IMR-90 (cell line): ENCODE data around the gene CACNG5.

Source experiments
- CHD1 ChIP-seq: IDR thresholded peaks from 2 replicates; pipeline ENCODE4 v1.6.1; 2012; ENCODE audit warnings: low read depth, low read length, improper control_type of control experiment
- CTCF ChIP-seq: conservative IDR thresholded peaks from 2 replicates; pipeline ENCODE4 v1.5.1; 2012; ENCODE audit warnings: mild to moderate bottlenecking, low read depth, low read length, improper control_type of control experiment
- FOS ChIP-seq: fragments of 150-350 bp; IDR thresholded peaks from 2 replicates; pipeline ENCODE4 v1.6.1; 2016; ENCODE audit warnings: low read depth, low read length
- MAZ ChIP-seq: IDR thresholded peaks from 2 replicates; pipeline ENCODE4 v1.6.1; 2012; ENCODE audit warnings: low read depth, mild to moderate bottlenecking, low read length, improper control_type of control experiment, moderate library complexity, borderline replicate concordance
- NFE2L2 ChIP-seq: fragments of 150-350 bp; IDR thresholded peaks from 2 replicates; pipeline ENCODE4 v1.6.1; 2016; ENCODE audit warnings: low read depth, mild to moderate bottlenecking, low read length
- POLR2A ChIP-seq: IDR thresholded peaks from 2 replicates; pipeline ENCODE4 v1.6.1; 2012; ENCODE audit warnings: mild to moderate bottlenecking, low read depth, low read length
- RAD21 ChIP-seq: IDR thresholded peaks from 2 replicates; pipeline ENCODE4 v1.6.1; 2012; ENCODE audit warnings: low read length, improper control_type of control experiment
- USF2 ChIP-seq: fragments of 150-350 bp; IDR thresholded peaks from 2 replicates; pipeline ENCODE4 v1.6.1; 2017; ENCODE audit warnings: mild to moderate bottlenecking, antibody characterized with exemption, low read length, low read depth

GRCh38 chr17:66826856-66827255 is 8.1 kb upstream of the CACNG5 start:
- TF ChIP-seq CTCF = no peak
- no peak for TF ChIP-seq MAZ
- no peak for TF ChIP-seq FOS
- no peak for TF ChIP-seq CHD1
- TF ChIP-seq POLR2A = no peak
- TF ChIP-seq USF2 = no peak
- TF ChIP-seq NFE2L2 = no peak
- TF ChIP-seq RAD21 = no peak
